Measurements from ENCODE around the gene TRIP12. TPM values are rescaled to one million over a fixed set of nuclear protein-coding genes. Genes with fewer than 3 reads are reported as not detected.

Gene TRIP12
- total and polyA plus RNA-seq, 2 of the 8 experiments (the other 6 are each of a cell fraction or from before 2014, with no cell fraction given) = 23.1 to 174 TPM

DNA sequence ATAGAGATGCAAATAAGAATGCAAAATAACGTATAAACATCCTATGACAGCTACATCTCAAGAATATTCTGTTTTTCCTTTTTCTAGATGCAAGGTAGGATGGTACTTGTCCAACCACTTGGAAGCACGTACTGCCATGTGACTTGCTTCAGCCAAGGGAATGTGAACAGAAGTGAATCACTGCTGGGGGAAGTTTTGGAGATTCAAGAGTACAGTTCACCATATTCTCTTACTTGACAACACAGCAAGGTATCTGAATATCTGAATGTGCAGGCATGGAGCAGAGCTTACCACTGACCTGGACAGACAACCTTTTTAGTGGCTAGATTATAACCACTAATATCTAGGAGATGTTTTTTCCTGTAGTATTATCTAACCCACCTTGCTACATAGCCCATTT, 53.0 kb downstream of the TRIP12 start:
- Histone ChIP-seq H3K79me1 (ENCODE audit: low read depth, low read length) (peaks cover 2% of the 10 kb centered on the region; the same call in 1 of the 2 replicates), H3K4me2 (ENCODE audit: insufficient read depth in 1 of 2, low read depth in 2 of 2, low read length in 2 of 2) (no peak overlapping the region), H3K4me1 (replicated peaks in 1 of 4; ENCODE audit: control insufficient read depth in 3 of 4, insufficient read depth in 4 of 4, low read length in 3 of 4) (no peaks in the 10 kb centered on the region; a peak in 1 of 7 replicates), H2BK5ac (ENCODE audit: low read depth, low read length) (no peak overlapping the region), H4K20me1 (replicated peaks in 1 of 2; ENCODE audit: control insufficient read depth in 1 of 2, insufficient read depth in 2 of 2, low read length in 2 of 2) (no peaks in the 10 kb centered on the region), H3K9ac (replicated peaks in 1 of 4; ENCODE audit: extremely low read depth in 1 of 4, low read depth in 3 of 4, low read length in 3 of 4) (no peak overlapping the region), H3K23ac (ENCODE audit: insufficient read length) (no peak overlapping the region), H3K79me2 (ENCODE audit: control insufficient read depth in 1 of 2, insufficient read depth in 2 of 2, low read length in 2 of 2) (peaks cover 3 to 71% of the 10 kb centered on the region in 2 experiments; a peak in 3 of 4 replicates), H3K56ac (replicated peaks; ENCODE audit: insufficient read length, low read depth, low read length) (no peak overlapping the region), H4K91ac (replicated peaks; ENCODE audit: insufficient read length, low read length) (no peak overlapping the region), H3K4ac (replicated peaks; ENCODE audit: insufficient read length, low read depth, low read length) (no peak overlapping the region), H2BK15ac (ENCODE audit: low read length) (no peak overlapping the region), H3K14ac (ENCODE audit: insufficient read length) (no peak overlapping the region), H3K27ac (ENCODE audit: low read depth, low read length) (no peak overlapping the region), H4K8ac (ENCODE audit: extremely low read depth, insufficient read depth, low read length) (no peak overlapping the region), H4K5ac (ENCODE audit: insufficient read length, low read depth, low read length) (no peak overlapping the region), H3K4me3 (ENCODE audit: extremely low read depth in 1 of 4, insufficient read depth in 2 of 4, low read depth in 3 of 4, low read length in 4 of 4) (no peak overlapping the region), H3K27me3 (replicated peaks in 1 of 4; ENCODE audit: control insufficient read depth in 3 of 4, extremely low read depth in 1 of 4, insufficient read depth in 3 of 4, low read length in 3 of 4) (no peaks in the 10 kb centered on the region), H2AFZ (ENCODE audit: low read length) (no peak overlapping the region), H3K9me3 (ENCODE audit: insufficient read depth in 2 of 2, low read depth in 1 of 2, low read length in 1 of 2) (no peaks in the 10 kb centered on the region), H3K23me2 (ENCODE audit: low read depth, low read length) (no peaks in the 10 kb centered on the region), H2BK120ac (replicated peaks; ENCODE audit: low read depth, low read length) (no peak overlapping the region), H2AK5ac (ENCODE audit: low read depth, low read length) (no peak overlapping the region), H3K36me3 (ENCODE audit: control insufficient read depth in 2 of 4, insufficient read depth in 4 of 4, low read length in 3 of 4) (peaks cover 0 to 5% (median 2%) of the 10 kb centered on the region in 4 experiments; a peak in 2 of 8 replicates), H3K18ac (ENCODE audit: extremely low read depth, low read length) (no peak overlapping the region), H2BK20ac (ENCODE audit: low read length) (no peak overlapping the region), H2BK12ac (ENCODE audit: low read depth, low read length) (no peak overlapping the region)
- no peak for TF ChIP-seq NANOG (IDR thresholded peaks at IDR 0.05; ENCODE audit: insufficient read depth, low read depth, low read length, poor library complexity, severe bottlenecking)
- no peak for TF ChIP-seq RNF2 (IDR thresholded peaks at IDR 0.05; ENCODE audit: borderline replicate concordance, low read depth, low read length, missing control alignments, poor library complexity, severe bottlenecking)
- no peak for TF ChIP-seq EGR1 (IDR thresholded peaks at IDR 0.05; ENCODE audit: borderline replicate concordance, low read depth, low read length)
- no peak for TF ChIP-seq SIN3A (conservative IDR thresholded peaks at IDR 0.05 in 1 of 2, IDR thresholded peaks at IDR 0.05 in 1 of 2; ENCODE audit: low read depth in 1 of 2, low read length in 2 of 2)
- TF ChIP-seq ZNF274 (IDR thresholded peaks at IDR 0.05; ENCODE audit: borderline replicate concordance, extremely low read depth, low read length) = no peak
- no peak for TF ChIP-seq JUND (IDR thresholded peaks at IDR 0.05; ENCODE audit: low read length)
- FAIRE-seq (no peak), DNase-seq (ENCODE audit: low read depth in 1 of 2, low spot score in 2 of 2) (no peak)
- CTCF ChIA-PET (ENCODE audit: partially characterized antibody) = interaction anchor here (1.2 kb wide), 1 partner anchor 9 kb away, joined by 3 read pairs; no protein-coding TSS in a partner anchor
- POLR2A ChIA-PET (ENCODE audit: partially characterized antibody) = no interaction called here
- 88% methylated on average over 2 of the region's 2 CpGs; no CpG with 5 or more reads in 1 of the 2 experiments for WGBS, 2 experiments (ENCODE audit: extremely low coverage in 1 of 2, insufficient coverage in 1 of 2, insufficient read length in 1 of 2, insufficient replicate concordance in 2 of 2, low coverage in 1 of 2, low lambda C conversion rate in 2 of 2, missing lambda C conversion rate in 1 of 2)
